Naive B cell (primary cell): Measurements from ENCODE around the gene TMTC4. TPM values are rescaled to one million over a fixed set of nuclear protein-coding genes. Genes with fewer than 3 reads are reported as not detected.
A peak's percentile ranks its signal among the peaks of the same experiment; 100 is the strongest.

Experiments used
- ATAC-seq, 2 donors: fragments of 150-1000 bp; cut with Tn5 transposase; 2 replicates each; pipeline ENCODE4 v1.10.0; 2021; ENCODE audit warnings: low read depth in 2 of 2, mild to moderate bottlenecking in 2 of 2, moderate library complexity in 2 of 2
- DNase-seq: peaks from one replicate; pipeline ENCODE4 v3.0.0; 2022
- H3K27ac Mint-ChIP-seq, 6 donors: one replicate each; pipeline ENCODE4 v1.8.0; 2020 to 2022; ENCODE audit warnings: mild to moderate bottlenecking in 6 of 6, mixed read lengths in 6 of 6, moderate library complexity in 5 of 6, inconsistent platforms in 2 of 6
- H3K27me3 Mint-ChIP-seq, 3 donors: one replicate each; pipeline ENCODE4 v1.8.0; 2021 to 2022; ENCODE audit warnings: mixed read lengths in 3 of 3, mild to moderate bottlenecking in 1 of 3
- H3K36me3 Mint-ChIP-seq, 2 donors: one replicate each; pipeline ENCODE4 v1.8.0; 2020 to 2022; ENCODE audit warnings: mixed read lengths in 2 of 2, inconsistent platforms in 1 of 2, mild to moderate bottlenecking in 1 of 2
- H3K4me1 Mint-ChIP-seq, 3 donors: one replicate each; pipeline ENCODE4 v1.8.0; 2020 to 2022; ENCODE audit warnings: mixed read lengths in 3 of 3, inconsistent platforms in 1 of 3, mild to moderate bottlenecking in 1 of 3, moderate library complexity in 1 of 3
- H3K4me3 Mint-ChIP-seq, 8 donors: one replicate each; pipeline ENCODE4 v1.8.0; 2020 to 2022; ENCODE audit warnings: mild to moderate bottlenecking in 8 of 8, mixed read lengths in 8 of 8, moderate library complexity in 8 of 8, inconsistent platforms in 2 of 8
- H3K9me3 Mint-ChIP-seq, 7 donors: one replicate each; pipeline ENCODE4 v1.8.0; 2020 to 2022; ENCODE audit warnings: mixed read lengths in 7 of 7, mild to moderate bottlenecking in 5 of 7, inconsistent platforms in 2 of 7, moderate library complexity in 1 of 7
- polyA plus RNA-seq, 6 donors: library from polyadenylated mRNA; unstranded; fragments of 300-500 nt; fragmentation: Illumina TruSeq; gene quantifications; one replicate each; pipeline ENCODE4 v1.2.3, GENCODE V29; 2021; ENCODE audit warnings: low read depth in 6 of 6

TMTC4 gene
- polyA plus RNA-seq, 6 donors from 2014 or later, result 1.5 to 8.5 (median 4.7) TPM

- H3K27me3 Mint-ChIP-seq, result no peaks in the 10 kb centered on the region
- DNase-seq (no peak), ATAC-seq (peak; percentile 28 to 30)
- peak overlapping the region in 4 of 8 donors; percentile 20 to 54 (median 40) for H3K4me3 Mint-ChIP-seq
- no peaks in the 10 kb centered on the region for H3K36me3 Mint-ChIP-seq
- H3K4me1 Mint-ChIP-seq, result peaks cover 29 to 50% (median 41%) of the 10 kb centered on the region in 3 donors
- no peaks in the 10 kb centered on the region for H3K9me3 Mint-ChIP-seq
- H3K27ac Mint-ChIP-seq, result peak overlapping the region in 4 of 6 donors; percentile 6 to 74 (median 59)
Measured at GRCh38 chr13:100608906-100609305, 65.7 kb downstream of the TMTC4 start.

- H3K27me3 Mint-ChIP-seq, result no peaks in the 10 kb centered on the region
- no peaks in the 10 kb centered on the region for H3K36me3 Mint-ChIP-seq
- ATAC-seq (no peak), DNase-seq (no peak)
- peak overlapping the region in 4 of 6 donors; percentile 64 to 82 (median 74) for H3K27ac Mint-ChIP-seq
- H3K4me3 Mint-ChIP-seq, result peak overlapping the region in 2 of 8 donors; percentile 30 to 52
- H3K9me3 Mint-ChIP-seq, result no peaks in the 10 kb centered on the region
- peaks cover 29 to 50% (median 41%) of the 10 kb centered on the region in 3 donors for H3K4me1 Mint-ChIP-seq
Measured at GRCh38 chr13:100608489-100608888, 66.1 kb downstream of the TMTC4 start.

GRCh38 chr13:100604918-100605710 lies 69.5 kb downstream of the TMTC4 start:
- Mint-ChIP-seq H3K9me3 (no peaks in the 10 kb centered on the region), H3K4me1 (peaks cover 11 to 30% (median 18%) of the 10 kb centered on the region in 3 donors), H3K27ac (no peak overlapping the region), H3K36me3 (no peaks in the 10 kb centered on the region), H3K27me3 (no peaks in the 10 kb centered on the region), H3K4me3 (no peak overlapping the region)
- ATAC-seq (no peak), DNase-seq (no peak)

DNA sequence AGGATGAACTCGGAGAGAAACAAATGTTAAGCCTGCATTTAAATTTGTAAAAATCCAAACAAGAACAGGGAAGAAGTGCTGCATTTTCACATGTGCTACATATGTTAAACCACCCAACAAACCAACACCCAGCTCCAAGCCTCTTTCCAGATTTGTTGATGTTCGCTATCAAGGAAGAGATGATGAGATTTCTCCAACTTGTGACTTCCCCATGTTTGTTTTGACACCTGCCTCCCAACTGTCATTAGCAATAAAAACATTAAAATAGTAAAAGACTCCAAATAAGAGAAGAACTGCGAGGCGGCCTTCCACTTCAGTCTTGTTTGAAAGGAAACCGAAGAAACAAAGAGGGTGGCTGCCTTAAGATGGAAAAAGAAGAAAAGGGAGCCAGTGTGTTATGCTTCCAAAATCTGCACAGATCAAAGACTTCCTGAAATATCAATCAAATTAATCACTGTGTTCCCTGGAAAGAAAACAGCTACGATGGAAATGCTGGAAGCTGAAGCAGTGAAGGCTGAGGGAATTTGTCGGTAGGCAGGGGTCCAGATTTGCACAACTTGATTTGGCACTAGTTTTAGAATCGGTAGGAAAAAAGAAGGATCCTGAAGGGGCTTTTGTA lies 72.0 kb downstream of the TMTC4 start:
- H3K4me1 Mint-ChIP-seq, result peaks cover 0 to 10% (median 0%) of the 10 kb centered on the region in 3 donors
- H3K36me3 Mint-ChIP-seq, result no peaks in the 10 kb centered on the region
- no peaks in the 10 kb centered on the region for H3K9me3 Mint-ChIP-seq
- DNase-seq (no peak), ATAC-seq (no peak)
- H3K27ac Mint-ChIP-seq, result peak overlapping the region in 1 of 6 donors; percentile 50
- H3K27me3 Mint-ChIP-seq, result no peaks in the 10 kb centered on the region
- H3K4me3 Mint-ChIP-seq, result no peak overlapping the region

GRCh38 chr13:100601716-100602115 lies 72.9 kb downstream of the TMTC4 start:
- ATAC-seq, result no peak
- no peaks in the 10 kb centered on the region for H3K9me3 Mint-ChIP-seq
- no peak overlapping the region for H3K27ac Mint-ChIP-seq
- no peak for DNase-seq
- no peaks in the 10 kb centered on the region for H3K27me3 Mint-ChIP-seq
- no peak overlapping the region for H3K4me3 Mint-ChIP-seq
- peaks cover 0 to 6% (median 0%) of the 10 kb centered on the region in 3 donors for H3K4me1 Mint-ChIP-seq
- no peaks in the 10 kb centered on the region for H3K36me3 Mint-ChIP-seq

DNA sequence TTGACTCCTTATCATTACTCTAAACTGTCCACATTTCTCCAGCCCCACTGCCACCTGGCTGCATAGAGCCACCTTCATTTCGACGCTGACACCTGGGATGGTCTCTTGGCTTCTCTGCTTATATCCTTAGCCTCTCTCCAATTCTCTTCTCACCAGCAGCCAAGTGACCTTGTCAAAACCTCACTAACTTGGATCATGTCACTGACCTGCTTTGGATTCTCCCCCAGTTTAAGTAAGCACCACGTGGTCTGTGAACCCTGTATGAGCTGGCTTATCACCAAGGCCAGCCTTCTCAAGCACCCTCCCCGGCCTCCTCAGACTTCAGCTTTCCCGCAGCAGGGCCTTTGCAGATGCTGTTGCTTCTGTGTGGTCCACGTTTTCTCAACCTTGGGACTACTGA lies 73.7 kb downstream of the TMTC4 start:
- Mint-ChIP-seq H3K4me1 (no peaks in the 10 kb centered on the region), H3K4me3 (no peak overlapping the region), H3K27me3 (no peaks in the 10 kb centered on the region), H3K36me3 (no peaks in the 10 kb centered on the region), H3K27ac (no peak overlapping the region), H3K9me3 (no peaks in the 10 kb centered on the region)
- DNase-seq (no peak), ATAC-seq (no peak)

GRCh38 chr13:100600461-100600860 lies 74.1 kb downstream of the TMTC4 start:
- no peak for ATAC-seq
- no peaks in the 10 kb centered on the region for H3K36me3 Mint-ChIP-seq
- H3K27me3 Mint-ChIP-seq, result no peaks in the 10 kb centered on the region
- H3K9me3 Mint-ChIP-seq, result no peaks in the 10 kb centered on the region
- no peak overlapping the region for H3K4me3 Mint-ChIP-seq
- DNase-seq, result no peak
- no peak overlapping the region for H3K27ac Mint-ChIP-seq
- no peaks in the 10 kb centered on the region for H3K4me1 Mint-ChIP-seq

- Mint-ChIP-seq H3K9me3 (no peaks in the 10 kb centered on the region), H3K27ac (no peak overlapping the region), H3K4me3 (no peak overlapping the region), H3K36me3 (no peaks in the 10 kb centered on the region), H3K4me1 (no peaks in the 10 kb centered on the region), H3K27me3 (no peaks in the 10 kb centered on the region)
- DNase-seq (no peak), ATAC-seq (no peak)
Measured at GRCh38 chr13:100597253-100597652, 77.3 kb downstream of the TMTC4 start.

DNA sequence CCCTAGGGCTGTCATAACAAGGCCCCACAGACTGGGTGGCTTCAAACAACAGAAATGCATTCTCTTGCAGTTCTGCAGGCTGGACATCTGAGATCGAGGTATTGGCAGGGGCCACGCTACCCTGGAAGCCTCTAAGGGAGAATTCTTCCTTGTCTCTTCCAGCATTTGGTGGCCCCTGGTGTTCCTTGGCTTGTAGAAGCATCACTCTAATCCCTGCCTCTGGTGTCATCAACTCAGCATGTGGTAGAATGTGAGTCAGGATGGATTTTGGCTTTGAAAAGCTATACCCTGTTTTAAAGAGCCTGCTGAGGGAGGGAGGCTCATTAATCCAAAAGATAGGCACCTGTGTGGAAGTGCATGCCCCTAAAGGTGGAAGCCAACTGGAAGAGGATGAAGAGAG lies 78.1 kb downstream of the TMTC4 start:
- H3K4me3 Mint-ChIP-seq, result no peak overlapping the region
- no peak for DNase-seq
- H3K27me3 Mint-ChIP-seq, result no peaks in the 10 kb centered on the region
- no peaks in the 10 kb centered on the region for H3K36me3 Mint-ChIP-seq
- ATAC-seq, result no peak
- no peaks in the 10 kb centered on the region for H3K4me1 Mint-ChIP-seq
- peak overlapping the region in 1 of 6 donors; percentile 47 for H3K27ac Mint-ChIP-seq
- H3K9me3 Mint-ChIP-seq, result no peaks in the 10 kb centered on the region

GRCh38 chr13:100594731-100595130 lies 79.9 kb downstream of the TMTC4 start:
- ATAC-seq (no peak), DNase-seq (no peak)
- Mint-ChIP-seq H3K9me3 (no peaks in the 10 kb centered on the region), H3K4me3 (no peak overlapping the region), H3K27me3 (no peaks in the 10 kb centered on the region), H3K4me1 (no peaks in the 10 kb centered on the region), H3K27ac (no peak overlapping the region), H3K36me3 (no peaks in the 10 kb centered on the region)

- H3K4me3 Mint-ChIP-seq, result no peak overlapping the region
- H3K27me3 Mint-ChIP-seq, result no peaks in the 10 kb centered on the region
- H3K27ac Mint-ChIP-seq, result no peak overlapping the region
- DNase-seq (no peak), ATAC-seq (no peak)
- no peaks in the 10 kb centered on the region for H3K36me3 Mint-ChIP-seq
- no peaks in the 10 kb centered on the region for H3K9me3 Mint-ChIP-seq
- H3K4me1 Mint-ChIP-seq, result peaks cover under 1 to 2% (median under 1%) of the 10 kb centered on the region in 3 donors
Measured at GRCh38 chr13:100594255-100594654, 80.3 kb downstream of the TMTC4 start.

DNA sequence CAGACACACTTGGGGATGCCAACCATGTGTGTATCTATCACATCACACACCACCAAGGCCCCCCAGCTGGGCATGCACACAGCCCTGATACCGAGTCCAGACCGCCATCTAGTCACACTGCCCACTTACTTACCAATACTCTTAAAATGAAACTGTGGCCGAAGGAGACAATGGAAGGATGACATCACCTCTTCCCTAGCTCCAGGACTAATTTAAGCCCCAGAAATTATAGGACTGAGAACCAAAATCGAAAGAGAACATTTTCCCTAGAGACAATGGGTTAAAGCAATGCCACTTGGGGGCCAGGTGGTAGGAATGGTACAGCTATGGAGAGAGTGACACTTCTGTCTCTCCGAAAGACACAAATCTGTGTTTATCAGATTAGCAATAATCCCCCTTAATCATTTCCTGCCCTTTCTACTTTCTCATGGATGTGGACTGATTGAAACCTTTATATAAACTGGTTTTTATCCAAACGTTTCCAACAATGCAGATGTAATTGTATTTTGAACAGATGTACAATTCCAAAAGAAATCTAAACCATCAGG lies 85.3 kb downstream of the TMTC4 start:
- DNase-seq (no peak), ATAC-seq (no peak)
- Mint-ChIP-seq H3K27ac (peak overlapping the region in 5 of 6 donors; percentile 37 to 93 (median 75)), H3K9me3 (no peaks in the 10 kb centered on the region), H3K4me3 (peak overlapping the region; percentile 83 to 92 (median 88)), H3K36me3 (no peaks in the 10 kb centered on the region), H3K4me1 (peaks cover 8 to 24% (median 17%) of the 10 kb centered on the region in 3 donors), H3K27me3 (no peaks in the 10 kb centered on the region)

- ATAC-seq (peak; percentile 96), DNase-seq (peak; percentile 72)
- peaks cover 8 to 24% (median 17%) of the 10 kb centered on the region in 3 donors for H3K4me1 Mint-ChIP-seq
- no peaks in the 10 kb centered on the region for H3K36me3 Mint-ChIP-seq
- H3K4me3 Mint-ChIP-seq, result peak within 1 kb of the TSS; percentile 83 to 92 (median 88)
- peak within 1 kb of the TSS; percentile 37 to 93 (median 70) for H3K27ac Mint-ChIP-seq
- H3K9me3 Mint-ChIP-seq, result peaks cover 0 to 3% (median 0%) of the 10 kb centered on the region in 7 donors
- H3K27me3 Mint-ChIP-seq, result no peaks in the 10 kb centered on the region
Measured at GRCh38 chr13:100588331-100589177, 86.0 kb downstream of the TMTC4 start, which contains the start of gene GGACT. Gene GGACT, minus strand, starts transcription at chr13:100588789. Its CDS starts 56,198 bp downstream, at chr13:100532591.
